Ishikawa (cell line): ENCODE results near the gene ETV6.

ENCODE experiments used
- EP300 ChIP-seq: IDR thresholded peaks from 2 replicates; pipeline ENCODE4 v1.6.1; 2012; ENCODE audit warnings: borderline replicate concordance
- USF1 ChIP-seq: IDR thresholded peaks from 2 replicates; pipeline ENCODE4 v1.6.1; 2012
- YY1 ChIP-seq: IDR thresholded peaks from 2 replicates; pipeline ENCODE4 v1.6.1; 2012; ENCODE audit warnings: low read depth

GRCh38 chr12:11652351-11653040, 3.0 kb downstream of the ETV6 start:
- no peak for TF ChIP-seq YY1
- no peak for TF ChIP-seq EP300
- TF ChIP-seq USF1, result no peak
